ENCODE measurements around the gene HS3ST1.

DNA sequence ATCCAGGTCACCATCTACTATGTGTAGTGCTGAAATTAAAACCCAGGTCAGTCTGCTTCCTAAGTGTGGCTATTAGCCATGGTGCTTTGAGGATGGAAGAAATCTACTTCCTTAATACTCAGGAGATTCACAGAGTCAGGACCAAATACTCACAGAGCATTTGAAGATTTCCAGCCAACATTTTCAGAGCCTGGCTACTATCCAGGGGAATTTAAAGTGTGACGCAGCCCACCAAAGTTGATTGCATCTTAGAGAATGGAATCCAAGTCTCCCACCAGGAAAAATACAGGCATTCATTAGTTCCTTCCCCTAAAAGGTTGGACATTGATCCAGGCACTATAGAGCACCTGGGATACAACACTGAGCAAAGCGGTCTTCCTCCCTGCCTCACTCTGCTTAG is 83.8 kb downstream of the HS3ST1 start:
- no peak for TF ChIP-seq RAD21 (IDR thresholded peaks at IDR 0.05; ENCODE audit: low read depth)
- TF ChIP-seq, protein P1, sequence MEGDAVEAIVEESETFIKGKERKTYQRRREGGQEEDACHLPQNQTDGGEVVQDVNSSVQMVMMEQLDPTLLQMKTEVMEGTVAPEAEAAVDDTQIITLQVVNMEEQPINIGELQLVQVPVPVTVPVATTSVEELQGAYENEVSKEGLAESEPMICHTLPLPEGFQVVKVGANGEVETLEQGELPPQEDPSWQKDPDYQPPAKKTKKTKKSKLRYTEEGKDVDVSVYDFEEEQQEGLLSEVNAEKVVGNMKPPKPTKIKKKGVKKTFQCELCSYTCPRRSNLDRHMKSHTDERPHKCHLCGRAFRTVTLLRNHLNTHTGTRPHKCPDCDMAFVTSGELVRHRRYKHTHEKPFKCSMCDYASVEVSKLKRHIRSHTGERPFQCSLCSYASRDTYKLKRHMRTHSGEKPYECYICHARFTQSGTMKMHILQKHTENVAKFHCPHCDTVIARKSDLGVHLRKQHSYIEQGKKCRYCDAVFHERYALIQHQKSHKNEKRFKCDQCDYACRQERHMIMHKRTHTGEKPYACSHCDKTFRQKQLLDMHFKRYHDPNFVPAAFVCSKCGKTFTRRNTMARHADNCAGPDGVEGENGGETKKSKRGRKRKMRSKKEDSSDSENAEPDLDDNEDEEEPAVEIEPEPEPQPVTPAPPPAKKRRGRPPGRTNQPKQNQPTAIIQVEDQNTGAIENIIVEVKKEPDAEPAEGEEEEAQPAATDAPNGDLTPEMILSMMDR (IDR thresholded peaks at IDR 0.05 in 2 of 3, conservative IDR thresholded peaks at IDR 0.05 in 1 of 3; ENCODE audit: borderline replicate concordance in 1 of 3, insufficient read depth in 1 of 3, low read depth in 2 of 3, low read length in 2 of 3): no peak
- TF ChIP-seq EGR1 (IDR thresholded peaks at IDR 0.05; ENCODE audit: low read depth): no peak
- no peak for TF ChIP-seq ATF3 (IDR thresholded peaks at IDR 0.05)
- no peak for TF ChIP-seq POLR2A (IDR thresholded peaks at IDR 0.05; ENCODE audit: borderline replicate concordance, extremely low read depth, insufficient read depth, insufficient read length)
- TF ChIP-seq, protein P2, sequence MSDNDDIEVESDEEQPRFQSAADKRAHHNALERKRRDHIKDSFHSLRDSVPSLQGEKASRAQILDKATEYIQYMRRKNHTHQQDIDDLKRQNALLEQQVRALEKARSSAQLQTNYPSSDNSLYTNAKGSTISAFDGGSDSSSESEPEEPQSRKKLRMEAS (IDR thresholded peaks at IDR 0.05): no peak
- TF ChIP-seq REST (IDR thresholded peaks at IDR 0.05; ENCODE audit: low read depth): no peak

Data from HCT116 (cell line).